ENCODE data around the gene MRGPRX2.
A peak's percentile ranks its signal among the peaks of the same experiment; 100 is the strongest.

MRGPRX2 gene

DNA sequence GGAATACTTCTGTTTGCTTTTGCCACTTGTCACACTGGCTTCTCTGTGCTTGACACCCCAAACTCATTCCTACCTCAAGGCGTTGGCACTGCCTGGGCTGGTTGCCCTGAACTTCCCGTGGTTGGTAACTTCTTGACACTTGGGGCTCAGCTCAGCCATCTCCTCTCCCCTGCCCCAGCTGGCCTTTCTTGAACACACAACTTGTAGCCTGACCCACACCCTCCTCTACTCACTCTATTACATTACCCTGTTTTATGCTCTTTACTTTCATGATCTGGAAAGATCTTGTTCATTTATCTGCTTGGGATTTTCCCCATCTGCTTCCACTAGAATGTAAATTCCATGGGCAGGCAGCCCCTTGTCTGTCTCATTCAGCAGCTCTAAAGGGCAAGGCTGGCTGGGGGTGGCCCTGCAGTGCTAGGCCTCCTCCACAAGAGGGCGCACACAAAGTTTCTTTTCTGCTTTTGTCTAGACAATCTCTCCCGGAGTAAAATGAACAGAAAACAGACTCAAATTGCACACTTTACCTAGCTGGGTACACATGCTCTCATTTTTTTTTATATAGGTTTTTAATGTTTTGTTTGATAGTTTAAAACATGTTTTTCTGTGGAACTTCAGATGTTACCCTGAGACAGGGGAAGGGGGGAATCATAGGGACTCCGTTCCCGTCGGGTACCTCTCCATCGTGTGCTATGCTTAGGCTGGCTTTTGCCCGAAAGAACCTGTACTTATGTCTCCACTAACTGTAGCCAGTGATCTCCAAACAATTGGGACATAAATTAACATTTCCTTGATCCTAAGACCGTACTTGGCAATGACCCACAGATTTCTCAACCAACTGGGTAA lies 16.4 kb upstream of the MRGPRX2 start:
- H3K27ac ChIP-seq = no peak overlapping the region
- TF ChIP-seq ZFX (IDR thresholded peaks at IDR 0.05) = no peak
- TF ChIP-seq, protein P1, sequence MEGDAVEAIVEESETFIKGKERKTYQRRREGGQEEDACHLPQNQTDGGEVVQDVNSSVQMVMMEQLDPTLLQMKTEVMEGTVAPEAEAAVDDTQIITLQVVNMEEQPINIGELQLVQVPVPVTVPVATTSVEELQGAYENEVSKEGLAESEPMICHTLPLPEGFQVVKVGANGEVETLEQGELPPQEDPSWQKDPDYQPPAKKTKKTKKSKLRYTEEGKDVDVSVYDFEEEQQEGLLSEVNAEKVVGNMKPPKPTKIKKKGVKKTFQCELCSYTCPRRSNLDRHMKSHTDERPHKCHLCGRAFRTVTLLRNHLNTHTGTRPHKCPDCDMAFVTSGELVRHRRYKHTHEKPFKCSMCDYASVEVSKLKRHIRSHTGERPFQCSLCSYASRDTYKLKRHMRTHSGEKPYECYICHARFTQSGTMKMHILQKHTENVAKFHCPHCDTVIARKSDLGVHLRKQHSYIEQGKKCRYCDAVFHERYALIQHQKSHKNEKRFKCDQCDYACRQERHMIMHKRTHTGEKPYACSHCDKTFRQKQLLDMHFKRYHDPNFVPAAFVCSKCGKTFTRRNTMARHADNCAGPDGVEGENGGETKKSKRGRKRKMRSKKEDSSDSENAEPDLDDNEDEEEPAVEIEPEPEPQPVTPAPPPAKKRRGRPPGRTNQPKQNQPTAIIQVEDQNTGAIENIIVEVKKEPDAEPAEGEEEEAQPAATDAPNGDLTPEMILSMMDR (conservative IDR thresholded peaks at IDR 0.05) = peak; percentile 98

DNA sequence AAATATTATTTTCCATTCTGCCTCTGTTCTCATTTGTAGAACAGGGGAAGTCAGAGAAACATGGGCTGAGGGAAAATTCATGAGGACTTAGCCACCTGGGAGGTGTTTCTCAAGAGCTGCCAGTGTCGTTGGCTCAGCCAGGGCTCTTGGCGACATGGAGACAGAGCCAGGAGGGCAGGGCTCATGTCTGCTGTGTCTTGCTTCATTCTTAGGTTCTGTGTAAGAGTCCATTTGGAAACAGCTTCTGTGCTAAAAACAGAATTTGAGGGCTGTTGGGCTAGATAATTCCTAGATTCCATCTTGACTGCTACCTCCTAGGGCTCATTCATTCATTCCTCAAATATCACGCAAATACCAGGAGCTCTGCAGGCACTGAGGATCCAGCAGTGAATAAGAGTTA lies 15.1 kb upstream of the MRGPRX2 start:
- H3K27ac ChIP-seq = no peak overlapping the region
- no peak for TF ChIP-seq ZFX (IDR thresholded peaks at IDR 0.05)
- TF ChIP-seq, protein P1 (conservative IDR thresholded peaks at IDR 0.05) = no peak

DNA sequence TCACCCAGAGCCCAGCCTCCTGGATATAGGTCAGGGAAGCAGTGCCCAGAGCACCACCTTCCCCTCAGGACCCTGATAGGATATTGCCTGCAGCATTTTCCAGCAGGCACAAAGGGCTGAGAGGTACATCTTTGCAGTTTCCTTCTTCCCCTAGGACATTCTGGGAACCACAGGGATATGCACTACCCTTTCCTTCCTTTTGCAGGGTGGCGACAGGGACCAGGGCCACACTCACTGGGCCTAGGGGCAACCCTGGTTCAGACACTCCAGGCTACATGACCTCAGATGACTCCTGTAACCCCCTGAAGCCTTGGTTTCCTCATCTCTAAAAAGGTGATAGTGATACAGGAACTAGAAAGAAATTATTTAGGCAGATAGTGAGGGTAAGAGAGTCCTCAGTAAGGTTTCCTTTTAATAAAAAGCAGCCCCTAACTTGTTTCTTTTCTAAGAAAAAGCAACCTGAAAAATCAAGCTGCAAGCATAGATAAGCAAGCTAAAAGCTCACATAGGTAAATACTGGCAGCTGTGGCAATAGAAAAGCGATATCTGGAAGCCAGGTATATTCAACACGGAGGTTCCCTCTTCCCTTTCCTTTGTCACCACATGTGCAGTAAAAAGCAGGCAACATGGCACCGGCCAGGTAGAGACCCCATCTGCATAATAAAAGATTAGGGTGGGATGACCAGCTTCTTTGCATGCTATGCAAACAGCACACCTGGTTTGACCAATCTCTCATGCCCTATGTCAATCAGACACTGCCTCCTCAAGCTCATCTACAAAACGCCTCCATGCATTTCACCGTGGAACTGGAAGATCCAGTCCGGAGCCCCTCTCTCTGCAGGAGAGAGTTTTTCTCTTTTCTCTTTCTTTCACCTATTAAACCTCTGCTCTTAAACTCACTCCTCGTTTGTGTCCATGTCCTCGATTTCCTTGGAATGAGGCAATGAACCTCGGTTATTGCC lies 13.2 kb upstream of the MRGPRX2 start:
- TF ChIP-seq ZFX (IDR thresholded peaks at IDR 0.05) = no peak
- TF ChIP-seq, protein P1 (conservative IDR thresholded peaks at IDR 0.05) = no peak
- H3K27ac ChIP-seq = no peak overlapping the region

DNA sequence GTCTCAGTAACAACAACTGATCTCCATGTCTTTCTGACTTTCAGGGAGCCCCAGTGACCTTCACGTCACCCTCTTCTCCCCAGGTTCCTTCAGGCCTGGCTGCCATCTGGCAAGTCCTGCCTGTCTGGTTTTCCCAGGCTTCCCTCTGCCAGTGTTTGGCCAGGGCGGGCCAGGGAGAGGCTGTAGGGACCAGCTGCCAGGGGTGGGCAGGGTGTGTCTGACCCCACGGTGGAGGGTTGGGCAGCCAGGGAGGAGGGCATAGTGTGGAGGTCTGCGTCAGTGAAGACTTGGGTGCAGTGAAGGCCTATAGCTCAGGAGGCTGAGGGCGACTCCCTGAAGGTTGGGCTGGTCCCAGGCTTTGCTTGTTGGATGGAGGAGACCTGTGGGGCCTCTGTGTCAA lies 11.9 kb upstream of the MRGPRX2 start:
- no peak overlapping the region; the same call in 1 of the 2 replicates for H3K27ac ChIP-seq
- TF ChIP-seq, protein P1 (conservative IDR thresholded peaks at IDR 0.05) = no peak
- TF ChIP-seq ZFX (IDR thresholded peaks at IDR 0.05) = no peak

DNA sequence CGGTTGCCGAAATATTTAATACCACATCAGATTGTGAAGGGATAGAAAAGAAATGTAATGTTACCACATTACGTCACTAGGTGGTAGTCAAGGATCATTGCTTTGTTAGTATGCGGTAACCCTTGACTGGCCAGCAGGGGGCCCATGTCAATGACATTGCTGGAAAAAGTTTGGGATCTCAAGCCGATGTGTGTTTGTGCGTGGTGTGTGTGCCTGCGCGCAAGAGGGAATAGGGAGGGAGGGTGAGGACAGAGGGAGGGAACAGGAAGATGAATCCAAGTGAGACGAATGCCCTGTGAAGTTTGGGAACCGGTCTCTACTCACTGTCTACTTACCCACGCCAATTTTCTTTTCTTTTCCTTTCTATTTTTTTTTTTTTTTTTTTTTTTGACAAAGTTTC lies 10.7 kb upstream of the MRGPRX2 start:
- no peak overlapping the region for H3K27ac ChIP-seq
- TF ChIP-seq, protein P1 (conservative IDR thresholded peaks at IDR 0.05) = peak; percentile 99
- no peak for TF ChIP-seq ZFX (IDR thresholded peaks at IDR 0.05)

DNA sequence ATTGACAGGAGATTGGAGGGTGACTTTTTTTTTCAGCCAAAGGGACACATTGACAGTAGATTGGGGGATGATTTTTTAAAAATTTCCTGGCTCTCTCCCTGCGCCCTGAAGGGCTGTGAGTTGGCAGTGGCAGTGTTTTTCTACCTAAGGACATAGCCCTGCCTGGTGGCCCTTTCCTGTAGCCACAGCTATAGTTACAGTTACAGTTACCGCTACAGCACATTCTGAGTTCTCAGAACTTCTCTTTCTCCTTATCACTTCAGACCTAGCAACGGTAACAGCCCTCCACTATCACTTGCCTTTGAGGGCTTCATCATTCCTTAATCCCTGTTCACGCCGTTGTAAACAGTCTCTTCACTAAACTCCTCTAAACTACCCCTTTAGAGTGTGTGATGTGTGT lies 684 bp downstream of the MRGPRX2 start:
- TF ChIP-seq, protein P1 (conservative IDR thresholded peaks at IDR 0.05) = no peak
- no peak for TF ChIP-seq ZFX (IDR thresholded peaks at IDR 0.05)
- no peak overlapping the region for H3K27ac ChIP-seq

DNA sequence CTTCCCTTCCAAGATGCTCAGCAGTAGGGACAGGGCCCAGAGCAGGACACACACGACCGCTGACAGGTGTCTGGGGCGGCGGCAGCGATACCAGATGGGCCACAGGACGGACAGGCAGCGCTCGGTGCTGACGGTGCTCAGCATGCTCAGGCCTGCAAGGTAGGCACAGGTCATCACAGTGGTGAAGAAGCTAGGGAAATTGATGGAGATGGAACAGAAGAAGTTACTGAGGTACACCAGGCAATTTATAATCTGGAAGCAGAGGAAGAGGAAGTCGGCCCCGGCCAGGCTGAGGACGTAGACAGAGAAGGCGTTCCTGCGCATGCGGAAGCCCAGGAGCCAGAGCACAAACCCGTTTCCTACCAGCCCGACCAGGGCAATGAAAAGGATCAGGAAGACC lies 4.6 kb downstream of the MRGPRX2 start:
- TF ChIP-seq ZFX (IDR thresholded peaks at IDR 0.05) = no peak
- TF ChIP-seq, protein P1 (conservative IDR thresholded peaks at IDR 0.05) = no peak
- H3K27ac ChIP-seq = no peak overlapping the region
